ENCODE measurements around the gene LYPD6B.

LYPD6B gene

GRCh38 chr2:149100739-149101699 lies 62.5 kb downstream of the LYPD6B start:
- Histone ChIP-seq H3K27ac (replicated peaks) (no peak overlapping the region), H3K27me3 (ENCODE audit: insufficient read depth, poor library complexity, severe bottlenecking) (no peaks in the 10 kb centered on the region), H3K4me3 (replicated peaks; ENCODE audit: insufficient read depth, low read length) (no peak overlapping the region)
- TF ChIP-seq GABPA (IDR thresholded peaks at IDR 0.05; ENCODE audit: low read depth) (no peak), SPI1 (IDR thresholded peaks at IDR 0.05; ENCODE audit: borderline replicate concordance, low read depth) (no peak), CTCF (IDR thresholded peaks at IDR 0.05; ENCODE audit: insufficient read depth, low read length) (no peak), REST (IDR thresholded peaks at IDR 0.05; ENCODE audit: insufficient replicate concordance, low read depth) (no peak), POLR2AphosphoS5 (IDR thresholded peaks at IDR 0.05; ENCODE audit: low read depth) (no peak)
- no peak for DNase-seq (ENCODE audit: low read depth in 1 of 2, low spot score in 1 of 2)

- no peaks in the 10 kb centered on the region for H3K27me3 ChIP-seq (ENCODE audit: insufficient read depth, poor library complexity, severe bottlenecking)
- no peak overlapping the region for H3K4me3 ChIP-seq (replicated peaks; ENCODE audit: insufficient read depth, low read length)
- TF ChIP-seq REST (IDR thresholded peaks at IDR 0.05; ENCODE audit: insufficient replicate concordance, low read depth): no peak
- TF ChIP-seq POLR2AphosphoS5 (IDR thresholded peaks at IDR 0.05; ENCODE audit: low read depth): no peak
- TF ChIP-seq GABPA (IDR thresholded peaks at IDR 0.05; ENCODE audit: low read depth): no peak
- no peak for TF ChIP-seq SPI1 (IDR thresholded peaks at IDR 0.05; ENCODE audit: borderline replicate concordance, low read depth)
- no peak for TF ChIP-seq CTCF (IDR thresholded peaks at IDR 0.05; ENCODE audit: insufficient read depth, low read length)
- DNase-seq (ENCODE audit: low read depth in 1 of 2, low spot score in 1 of 2): no peak
- no peak overlapping the region for H3K27ac ChIP-seq (replicated peaks)
Observed at GRCh38 chr2:149101818-149102217, 63.3 kb downstream of the LYPD6B start.

GRCh38 chr2:149103081-149103620 lies 64.7 kb downstream of the LYPD6B start:
- TF ChIP-seq POLR2AphosphoS5 (IDR thresholded peaks at IDR 0.05; ENCODE audit: low read depth) (no peak), SPI1 (IDR thresholded peaks at IDR 0.05; ENCODE audit: borderline replicate concordance, low read depth) (no peak), GABPA (IDR thresholded peaks at IDR 0.05; ENCODE audit: low read depth) (no peak), REST (IDR thresholded peaks at IDR 0.05; ENCODE audit: insufficient replicate concordance, low read depth) (no peak), CTCF (IDR thresholded peaks at IDR 0.05; ENCODE audit: insufficient read depth, low read length) (no peak)
- H3K4me3 ChIP-seq (replicated peaks; ENCODE audit: insufficient read depth, low read length): no peak overlapping the region
- no peak for DNase-seq (ENCODE audit: low read depth in 1 of 2, low spot score in 1 of 2)
- H3K27me3 ChIP-seq (ENCODE audit: insufficient read depth, poor library complexity, severe bottlenecking): no peaks in the 10 kb centered on the region
- H3K27ac ChIP-seq (replicated peaks): no peak overlapping the region

Measured in HL-60 (cell line).